Stimulated activated CD8-positive, alpha-beta memory T cell treated with anti-CD3 and anti-CD28 coated beads, Interleukin-12 subunit alpha, Interleukin-12 subunit beta, amount 100 ng/mL, for 1 hour (primary cell): ENCODE data around the gene USH1C.

ENCODE experiments used
- DNase-seq: peaks from one replicate; pipeline ENCODE4 v3.0.0-alpha.2; 2020; ENCODE audit warnings: low read depth

USH1C gene

DNA sequence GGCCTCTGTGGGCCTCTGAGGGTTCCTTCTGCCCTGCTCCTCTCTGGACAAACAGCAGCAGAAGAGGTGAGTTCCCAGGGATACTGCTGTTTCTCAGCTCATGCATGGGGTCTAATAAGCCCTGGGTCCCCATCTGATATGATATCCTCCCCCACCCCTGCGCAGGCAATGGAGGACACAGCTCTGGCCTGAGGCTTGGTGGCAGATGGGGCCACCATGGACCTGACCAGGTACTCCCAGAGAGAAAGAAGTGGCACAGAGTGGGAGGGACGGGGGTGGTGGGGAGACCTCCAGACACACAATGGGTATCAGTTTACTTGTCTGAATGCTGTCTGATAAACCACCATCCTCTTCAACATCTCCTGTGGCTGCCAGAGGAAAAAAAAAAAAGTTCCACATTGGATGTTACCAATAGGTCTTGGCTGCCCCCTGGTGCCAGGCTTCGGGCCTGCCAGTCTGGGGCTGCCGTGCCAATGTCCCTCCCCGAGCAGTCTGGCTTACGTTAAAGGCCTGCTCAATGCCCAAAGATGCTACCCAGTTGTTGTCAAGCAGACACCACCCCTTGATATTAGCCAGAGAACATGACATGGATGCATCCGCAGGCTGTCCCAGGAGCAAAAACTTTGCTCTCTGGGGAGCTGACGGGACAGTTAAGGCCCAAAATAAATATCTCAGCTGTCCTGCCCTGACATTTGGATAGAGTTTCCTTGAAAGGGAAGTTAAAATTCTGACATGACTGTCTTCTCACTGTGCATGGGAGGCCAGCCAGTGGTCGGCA lies 39.7 kb downstream of the USH1C start:
- peak; percentile 57 for DNase-seq

DNA sequence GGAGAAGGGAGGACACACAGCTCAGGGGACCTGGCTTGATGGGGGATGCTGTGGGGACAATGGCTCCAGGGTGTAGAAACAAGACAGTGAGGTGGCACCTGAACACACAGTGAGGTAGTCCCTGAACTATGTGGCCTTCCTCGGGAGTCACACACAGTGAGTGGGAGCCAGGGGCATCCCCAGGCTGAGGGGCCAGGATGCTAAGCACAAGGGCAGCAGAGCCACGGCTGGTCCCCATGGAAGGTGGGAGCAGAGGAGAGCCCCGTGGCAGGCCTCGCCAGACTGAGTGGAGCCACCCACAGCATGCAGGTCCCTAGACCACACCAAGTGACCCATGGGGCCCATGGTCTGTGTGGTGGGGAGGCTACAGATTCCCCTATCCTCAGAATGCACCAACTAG lies 41.6 kb downstream of the USH1C start:
- DNase-seq: no peak

DNA sequence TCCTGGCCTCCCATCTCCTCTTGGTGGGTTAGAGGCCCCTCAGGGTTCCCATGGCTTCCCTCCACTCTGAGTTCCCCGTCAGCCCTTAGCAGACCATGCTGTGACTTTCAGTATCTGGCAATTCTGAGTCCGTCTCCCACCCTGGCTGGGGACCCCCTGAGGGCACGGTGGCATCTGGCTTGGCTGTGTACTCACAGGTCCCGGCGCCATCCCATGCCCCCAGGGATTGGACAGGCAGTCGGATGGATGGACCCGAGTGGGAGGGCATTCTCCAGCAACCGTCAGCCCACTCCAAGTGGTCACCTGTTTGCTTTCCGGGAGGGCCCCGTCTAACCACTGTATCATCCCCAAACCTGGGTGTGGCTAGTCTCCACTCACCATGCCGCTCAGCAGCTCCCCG lies 43.5 kb downstream of the USH1C start:
- DNase-seq: no peak

DNA sequence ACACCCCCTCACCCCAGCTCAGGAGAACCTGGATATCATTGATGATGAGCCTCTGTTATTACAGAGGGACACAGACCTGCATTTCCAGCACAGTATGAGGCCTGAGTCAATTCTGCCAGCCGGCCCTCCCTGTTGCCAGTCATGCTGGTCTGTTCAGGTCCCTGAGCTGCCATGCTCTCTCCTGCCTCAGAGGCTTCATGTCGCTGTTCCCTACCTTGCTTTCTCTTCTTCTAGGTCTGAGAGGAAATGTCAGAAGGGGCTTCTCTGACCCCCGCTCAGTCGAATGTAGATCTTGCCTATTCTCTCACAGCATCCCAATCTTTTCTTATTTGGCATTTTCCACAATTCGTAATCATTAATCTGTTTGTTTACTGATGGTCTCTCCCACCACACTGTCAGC lies 45.7 kb downstream of the USH1C start:
- DNase-seq: no peak

DNA sequence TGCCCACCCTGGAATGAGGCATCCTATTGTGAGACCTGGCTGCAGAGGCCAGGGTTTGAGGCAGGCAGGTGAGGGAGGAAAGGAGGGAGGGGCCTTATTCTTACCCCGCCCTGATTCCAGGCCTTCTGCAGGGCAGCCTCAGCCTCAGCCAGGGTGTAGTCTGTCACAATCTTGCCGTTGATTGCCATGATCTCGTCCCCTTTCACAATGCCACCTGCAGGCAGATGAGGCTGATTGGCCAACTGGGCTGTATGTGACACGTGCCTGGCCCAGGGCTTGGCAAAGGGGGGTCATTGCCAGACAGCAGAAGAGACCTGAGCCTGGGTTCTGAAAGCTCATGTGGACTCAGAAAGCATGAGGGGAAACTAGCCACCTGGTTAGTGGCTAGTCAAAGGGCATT lies 46.2 kb downstream of the USH1C start:
- DNase-seq: no peak

DNA sequence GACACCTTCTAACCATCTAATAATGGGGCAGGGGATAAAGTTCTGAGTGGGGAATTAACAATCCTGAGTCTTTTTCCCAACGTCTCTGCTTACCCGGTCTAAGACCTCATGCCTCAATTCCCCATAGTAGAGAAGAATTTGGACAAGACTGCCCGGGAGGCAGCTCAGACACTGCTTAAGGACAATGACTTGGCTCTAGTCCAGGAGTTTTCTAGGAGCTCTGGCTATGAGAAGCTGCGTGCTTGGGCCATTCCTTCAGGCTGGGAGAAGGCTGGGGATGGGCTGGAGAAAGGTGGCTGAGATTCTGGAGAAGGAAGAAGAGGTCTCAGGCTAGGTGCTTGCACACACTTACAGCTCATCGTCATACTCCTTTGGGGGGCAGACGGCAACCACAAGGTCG lies 47.8 kb downstream of the USH1C start:
- DNase-seq: no peak

DNA sequence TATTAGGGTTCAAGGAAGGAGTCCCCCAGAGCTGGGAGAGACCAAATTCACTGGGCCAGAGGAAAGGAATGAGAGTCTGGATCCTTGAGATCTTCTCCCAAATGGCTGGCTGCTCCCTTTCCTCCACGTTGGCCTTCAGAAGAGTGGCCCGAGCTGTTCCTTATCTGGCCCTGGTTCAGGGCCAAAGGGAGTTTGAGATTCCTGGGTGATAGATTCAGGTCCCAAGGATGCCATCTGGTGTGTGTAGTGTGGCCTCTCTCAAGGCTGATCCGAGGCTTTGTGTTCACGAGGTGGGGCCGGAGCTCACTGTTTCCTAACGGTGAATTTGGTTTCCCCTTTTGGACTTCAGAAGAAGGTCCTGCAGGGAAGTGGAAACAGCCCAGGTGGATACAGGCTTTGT lies 50.2 kb downstream of the USH1C start:
- DNase-seq: no peak

DNA sequence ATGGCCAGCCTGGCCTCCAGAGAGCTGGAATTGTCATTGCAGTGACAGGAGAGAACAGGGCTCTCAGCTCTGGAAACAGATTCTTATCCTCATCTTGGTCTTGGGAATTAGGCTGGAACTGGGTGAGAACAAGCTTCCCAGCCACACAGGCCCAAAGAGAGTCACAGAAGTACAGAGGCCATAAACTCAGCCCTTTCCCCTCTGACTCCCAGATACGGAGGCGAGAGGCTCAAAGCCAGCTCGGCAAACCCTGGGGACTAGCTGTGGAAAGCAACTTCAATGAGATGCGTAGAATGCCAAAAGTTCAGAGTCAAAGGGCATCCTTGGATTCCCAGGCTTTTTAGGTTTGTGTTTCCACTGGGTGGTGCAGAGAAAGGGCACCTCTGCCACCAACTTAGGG lies 53.3 kb downstream of the USH1C start:
- no peak for DNase-seq

DNA sequence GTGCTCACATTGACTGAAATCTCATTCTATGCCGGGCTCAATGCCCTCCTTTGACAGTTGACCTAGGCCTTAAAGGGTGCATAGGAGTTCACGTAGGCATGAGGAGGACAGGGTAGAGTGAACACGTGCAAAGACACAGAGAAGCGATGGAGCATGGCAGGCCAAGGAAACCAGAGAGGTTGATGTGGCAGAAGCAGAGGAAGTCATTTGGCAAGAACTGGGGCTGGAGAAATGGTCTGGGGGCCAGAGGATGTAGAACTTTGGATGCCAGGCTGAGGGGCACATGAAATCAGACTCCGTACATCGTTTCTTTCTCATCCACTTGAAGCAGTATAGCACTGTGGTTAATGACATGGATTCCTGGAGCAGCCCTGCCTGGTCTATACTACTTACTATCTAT lies 54.0 kb downstream of the USH1C start:
- no peak for DNase-seq

DNA sequence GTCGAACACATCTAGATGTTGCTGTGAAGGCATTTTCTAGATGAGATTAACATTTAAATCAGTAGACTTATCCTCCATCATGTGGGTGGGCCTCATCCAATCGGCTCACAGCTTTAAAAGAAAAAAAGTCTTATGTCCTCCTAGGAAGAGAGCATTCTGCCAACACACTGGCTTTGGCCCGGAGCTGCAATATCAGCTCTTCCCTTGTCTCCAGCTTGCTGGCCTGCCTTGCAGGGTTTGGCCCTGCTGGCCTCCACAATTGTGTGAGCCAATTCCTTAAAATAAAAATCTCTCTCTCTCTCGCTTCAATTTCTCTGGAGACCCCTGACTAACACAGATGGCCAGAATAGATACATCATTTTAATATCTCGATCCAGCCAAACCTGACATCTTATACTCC lies 54.5 kb downstream of the USH1C start:
- DNase-seq: no peak

DNA sequence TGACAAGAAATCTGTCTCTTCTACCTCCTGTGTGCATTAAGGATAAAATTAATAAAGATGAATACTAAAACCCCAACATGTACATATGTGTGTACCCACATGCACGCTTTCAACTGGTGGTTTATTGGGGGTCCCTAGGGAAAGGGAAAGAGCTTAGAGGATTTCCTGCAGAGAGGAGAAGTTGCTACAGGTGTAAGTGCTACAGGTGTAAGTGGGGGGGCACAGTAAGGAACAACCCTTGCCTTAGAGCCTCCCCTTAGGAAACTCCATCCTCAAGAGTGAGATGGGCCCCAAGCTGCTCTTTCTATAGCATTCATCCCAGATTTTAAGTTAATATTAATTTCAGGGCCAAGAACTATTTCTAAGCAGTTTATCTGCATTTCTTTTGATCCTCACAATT lies 55.7 kb downstream of the USH1C start:
- no peak for DNase-seq

DNA sequence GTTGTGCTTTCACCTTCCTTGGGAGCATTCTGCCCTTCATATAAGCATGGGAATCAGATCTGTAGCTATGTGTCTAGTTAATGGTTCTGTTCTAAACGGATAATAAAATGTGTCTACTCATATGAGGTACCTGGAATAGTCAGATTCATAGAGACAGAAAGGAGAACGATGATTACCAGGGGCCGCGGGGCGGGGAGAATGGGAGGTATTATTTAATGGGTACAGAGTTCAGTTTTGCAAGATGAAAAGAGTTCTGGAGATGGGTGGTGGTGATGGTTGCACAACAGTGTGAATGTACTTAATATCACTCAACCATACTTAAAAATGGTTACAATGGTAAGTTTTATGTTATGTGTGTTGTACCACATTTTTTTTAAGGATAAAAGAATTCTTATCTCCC lies 57.6 kb downstream of the USH1C start:
- no peak for DNase-seq

DNA sequence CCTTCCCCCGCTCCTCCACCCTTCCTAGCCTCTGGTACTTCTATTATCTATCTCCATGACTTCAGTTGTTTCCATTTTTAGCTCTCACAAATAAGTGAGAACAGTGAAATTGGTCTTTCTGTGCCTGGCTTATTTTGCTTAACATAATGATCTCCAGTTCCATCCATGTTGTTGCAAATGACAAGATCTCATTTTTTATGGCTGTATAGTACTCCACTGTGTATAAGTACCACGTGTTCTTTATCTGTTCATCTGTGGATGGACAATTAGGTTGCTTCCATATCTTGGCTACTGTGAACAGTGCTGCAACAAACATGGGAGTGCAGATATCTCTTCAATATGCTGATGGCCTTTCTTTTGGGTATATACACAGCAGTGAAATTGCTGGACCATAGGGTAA lies 60.7 kb downstream of the USH1C start:
- DNase-seq: no peak

DNA sequence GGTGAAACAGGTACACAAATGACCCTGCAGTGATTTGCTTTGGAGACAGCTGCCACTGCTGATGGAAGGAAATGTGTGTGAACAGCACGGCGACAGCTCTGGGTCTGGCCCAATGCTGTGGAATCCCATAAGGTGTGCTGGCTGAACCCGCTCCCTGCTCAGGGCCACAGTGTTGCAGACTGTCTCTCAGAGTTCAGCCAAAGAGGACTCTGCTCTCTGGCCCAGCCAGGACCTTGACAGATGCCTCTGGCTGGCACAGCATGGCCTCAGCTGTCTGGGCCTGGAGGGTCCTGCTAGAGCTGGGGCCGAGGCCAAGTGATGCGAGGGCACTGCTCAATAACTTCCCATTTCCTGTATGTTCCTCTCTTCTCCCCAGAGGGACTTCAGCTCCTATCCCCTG lies 62.3 kb downstream of the USH1C start:
- DNase-seq: no peak

DNA sequence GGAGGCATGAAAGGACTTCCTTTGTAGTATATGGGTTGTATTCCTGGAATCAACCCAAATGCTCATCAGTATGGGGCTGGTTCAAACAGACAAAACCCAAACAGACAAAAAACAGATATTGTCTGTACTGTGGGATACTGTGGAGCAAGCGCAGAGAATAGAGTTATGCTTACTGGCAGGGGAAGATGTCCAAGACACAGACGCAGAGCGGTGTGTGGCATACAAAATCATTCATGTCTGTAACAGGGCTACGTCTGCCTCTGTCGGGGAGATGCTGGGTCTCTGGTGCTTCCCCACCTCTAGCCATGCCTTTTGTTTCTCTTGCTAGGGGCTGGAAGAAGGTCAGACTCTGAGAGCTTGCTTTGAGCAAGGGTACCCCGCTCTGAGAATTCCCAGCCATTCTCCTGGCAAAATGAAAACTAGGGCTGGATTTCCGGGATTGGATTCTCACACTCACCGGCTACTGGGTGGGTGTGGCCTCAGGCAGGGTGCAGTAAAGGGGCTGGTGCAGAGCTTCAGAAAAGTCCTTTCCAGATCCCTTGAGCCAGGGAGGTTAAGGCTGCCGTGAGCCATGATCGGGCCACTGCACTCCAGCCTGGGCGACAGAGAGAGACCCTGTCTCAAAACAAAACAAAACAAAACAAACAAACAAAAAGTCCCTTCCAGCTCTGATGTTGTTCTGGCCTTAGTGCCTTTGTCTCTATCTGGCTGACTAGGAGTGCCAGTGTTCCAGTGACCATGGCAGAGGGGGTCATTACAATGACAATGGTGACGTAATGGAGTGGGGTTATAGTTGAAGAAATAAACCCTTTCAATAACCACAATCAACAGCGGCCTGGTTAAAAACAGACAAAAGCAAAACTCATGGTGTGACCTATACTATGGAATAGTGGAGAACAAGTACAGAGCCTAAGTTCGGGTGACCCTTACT lies 64.7 kb downstream of the USH1C start:
- DNase-seq: no peak

DNA sequence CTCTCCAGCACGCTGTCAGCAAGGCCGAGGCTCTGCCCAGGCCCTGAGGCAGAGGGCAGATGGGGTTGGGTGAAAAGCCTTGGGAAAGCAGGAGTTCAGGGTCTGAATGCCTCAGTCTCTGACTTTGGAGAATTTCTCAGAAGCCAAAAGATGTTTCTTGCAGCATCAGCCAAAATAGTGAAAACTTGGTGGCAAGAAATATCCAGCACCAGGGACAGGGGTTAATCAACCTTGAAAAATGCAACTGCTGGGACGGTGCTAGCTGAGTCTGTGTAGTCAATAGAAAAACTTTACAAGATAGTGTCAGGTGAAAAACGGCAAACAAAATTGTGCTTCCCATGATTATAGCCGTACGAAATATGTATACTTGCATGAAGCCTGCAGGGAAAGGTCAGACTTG lies 66.1 kb downstream of the USH1C start:
- no peak for DNase-seq

DNA sequence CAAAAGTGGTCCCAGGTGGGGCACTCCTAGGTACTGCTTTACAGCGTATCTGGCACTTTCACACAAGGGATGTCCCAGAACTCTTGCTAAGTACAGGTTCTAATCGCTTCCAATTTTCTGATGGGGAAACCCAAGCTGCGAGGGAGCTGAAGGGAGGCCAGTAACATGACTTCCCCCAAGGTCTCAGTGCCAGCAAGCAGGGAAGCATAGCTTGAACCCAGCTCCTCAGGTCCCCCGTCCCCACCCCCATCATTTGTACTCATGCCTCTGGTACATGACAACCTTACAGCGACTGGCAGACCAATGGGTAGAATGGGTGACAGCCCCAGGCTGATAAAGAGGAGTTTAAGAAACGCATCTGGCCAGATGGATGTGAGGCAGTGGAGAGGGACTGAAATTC lies 66.9 kb downstream of the USH1C start:
- no peak for DNase-seq

DNA sequence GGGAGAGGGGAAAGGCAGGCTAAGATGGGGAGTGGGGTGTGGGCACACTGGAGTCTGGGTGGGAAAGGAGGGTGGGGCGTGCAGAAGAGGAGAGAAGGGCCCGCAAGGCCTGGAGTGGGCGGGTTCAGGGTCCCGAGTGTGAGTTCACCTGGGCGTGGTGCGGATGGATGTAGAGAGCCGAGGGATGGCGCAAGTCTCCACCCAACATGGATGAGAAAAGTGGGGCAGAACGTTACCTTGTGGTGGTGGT lies 67.2 kb downstream of the USH1C start:
- no peak for DNase-seq

DNA sequence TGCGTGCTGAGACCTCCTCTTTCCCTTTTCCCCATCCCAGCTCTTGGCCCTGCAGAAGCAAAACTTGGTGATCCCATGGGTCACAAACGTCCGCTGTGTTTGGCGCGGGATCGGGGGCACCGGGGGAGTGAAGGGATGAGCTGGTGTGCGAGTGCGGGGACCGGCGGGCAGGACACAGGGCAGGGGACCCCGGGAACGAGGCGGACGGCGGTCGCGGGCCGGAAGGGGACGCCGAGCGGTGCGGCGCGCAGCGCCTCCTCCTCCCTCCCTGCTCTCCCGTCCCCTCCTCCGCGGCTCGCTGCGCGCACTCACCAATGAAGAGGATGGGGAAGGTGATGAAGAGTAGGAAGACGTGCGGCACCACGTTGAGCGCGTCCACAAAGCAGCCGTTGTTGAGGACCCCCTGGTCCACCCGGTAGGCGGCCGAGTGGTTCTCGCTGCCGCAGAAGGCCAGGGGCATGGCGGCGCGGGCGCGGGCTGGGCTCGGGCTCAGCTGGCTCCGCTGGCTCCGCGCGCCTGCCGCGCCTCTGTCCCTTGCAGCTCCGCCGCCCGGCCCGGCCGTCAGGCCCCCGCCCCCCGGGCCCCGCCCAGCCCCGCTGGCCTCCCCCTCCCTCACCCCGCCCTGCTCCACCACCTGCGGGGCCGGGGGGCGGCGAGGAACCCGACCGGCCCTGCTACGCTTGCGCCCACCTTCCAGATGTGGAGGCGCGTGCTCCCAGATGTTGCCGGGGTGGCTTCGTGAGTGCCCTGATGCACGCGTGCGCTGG lies 67.7 kb downstream of the USH1C start, which contains the start of gene ABCC8:
Gene ABCC8, minus strand, starts transcription at position 529 of the 767 bp plus-strand sequence. Its CDS starts 69 bp downstream, at position 460.
- no peak for DNase-seq

DNA sequence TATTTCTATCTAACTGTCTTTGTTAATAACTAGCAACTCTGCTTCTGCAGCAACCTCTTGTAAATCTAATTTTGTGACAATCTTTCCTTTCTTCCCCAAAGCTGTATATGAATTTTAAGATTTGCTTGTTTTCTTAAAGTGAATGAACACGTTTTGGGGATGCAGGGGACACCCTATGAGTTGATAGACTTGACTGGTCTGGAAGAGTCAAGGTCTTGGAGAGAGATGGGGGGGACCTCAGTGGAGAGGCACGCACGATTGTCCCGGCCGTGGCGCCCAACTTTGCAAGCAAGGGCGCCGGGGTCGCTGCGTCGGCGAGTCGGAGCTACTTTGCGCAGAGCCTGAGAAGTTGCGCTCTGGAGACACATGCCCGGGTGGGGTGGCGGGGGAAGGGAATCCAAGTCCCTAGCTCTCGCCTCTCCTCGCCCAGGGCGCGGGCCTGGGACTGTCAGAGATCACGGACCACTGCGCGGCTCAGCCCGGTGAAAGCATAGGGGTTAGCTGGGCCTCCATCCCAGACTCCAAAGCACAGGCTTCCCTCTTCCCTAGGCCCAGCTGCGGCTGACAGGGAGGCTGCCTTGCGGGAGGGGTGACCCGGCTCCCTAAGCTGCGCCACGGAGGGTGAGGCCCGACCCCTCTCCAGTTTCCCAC lies 68.4 kb downstream of the USH1C start:
- DNase-seq: no peak

DNA sequence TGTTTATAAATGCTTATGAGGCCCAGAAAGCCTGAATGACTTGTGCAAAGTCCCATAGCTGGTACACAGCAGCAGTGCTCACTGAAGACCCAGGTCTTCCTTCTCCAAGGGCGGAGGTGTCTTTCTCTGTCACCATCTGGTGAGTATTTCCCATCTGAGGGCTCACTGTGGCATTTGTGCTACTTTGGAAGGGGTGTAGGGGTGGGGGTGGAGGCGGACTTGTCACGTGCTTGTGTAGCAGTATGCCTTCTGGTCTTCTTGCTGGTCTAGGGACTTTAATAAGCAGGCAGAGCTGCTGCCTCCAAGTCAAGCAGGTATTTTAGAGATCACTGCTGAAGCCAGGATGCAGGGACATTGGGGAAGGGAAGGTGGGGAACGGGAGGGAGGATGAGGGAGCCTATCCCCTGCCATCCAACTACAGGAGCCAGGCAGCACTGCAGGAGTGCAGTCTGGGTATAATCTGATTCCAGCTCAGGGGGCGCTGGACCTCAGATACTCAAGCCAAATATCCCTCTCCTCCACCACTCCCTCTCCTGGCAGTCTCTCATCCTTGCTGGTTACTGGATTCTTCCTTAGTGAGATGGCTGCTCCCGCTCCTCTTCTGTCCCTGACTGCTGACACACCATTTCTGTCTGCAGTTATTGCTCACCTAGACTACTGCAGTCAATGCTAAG lies 71.0 kb downstream of the USH1C start:
- DNase-seq: no peak

DNA sequence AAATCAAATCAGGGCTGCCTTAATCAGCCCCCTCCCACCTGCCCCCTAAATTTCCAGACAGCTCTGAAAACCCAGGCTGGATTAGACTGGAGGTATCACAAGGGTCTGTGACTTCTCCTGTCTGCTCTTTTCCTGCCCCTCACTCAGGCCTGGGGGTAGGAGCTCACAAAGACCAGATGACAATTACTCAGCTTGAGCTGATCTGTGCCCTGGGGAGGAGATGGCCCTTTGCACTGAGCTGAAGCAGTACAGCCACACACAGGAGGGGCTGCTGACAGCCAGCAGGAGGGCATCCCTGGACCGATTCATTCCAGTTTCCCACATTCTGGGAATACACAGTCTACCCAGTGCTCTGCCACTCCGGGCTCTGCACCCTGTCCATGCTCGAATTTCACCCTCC lies 71.7 kb downstream of the USH1C start:
- DNase-seq: no peak
